Measurements from ENCODE around the gene SCIN.

DNA sequence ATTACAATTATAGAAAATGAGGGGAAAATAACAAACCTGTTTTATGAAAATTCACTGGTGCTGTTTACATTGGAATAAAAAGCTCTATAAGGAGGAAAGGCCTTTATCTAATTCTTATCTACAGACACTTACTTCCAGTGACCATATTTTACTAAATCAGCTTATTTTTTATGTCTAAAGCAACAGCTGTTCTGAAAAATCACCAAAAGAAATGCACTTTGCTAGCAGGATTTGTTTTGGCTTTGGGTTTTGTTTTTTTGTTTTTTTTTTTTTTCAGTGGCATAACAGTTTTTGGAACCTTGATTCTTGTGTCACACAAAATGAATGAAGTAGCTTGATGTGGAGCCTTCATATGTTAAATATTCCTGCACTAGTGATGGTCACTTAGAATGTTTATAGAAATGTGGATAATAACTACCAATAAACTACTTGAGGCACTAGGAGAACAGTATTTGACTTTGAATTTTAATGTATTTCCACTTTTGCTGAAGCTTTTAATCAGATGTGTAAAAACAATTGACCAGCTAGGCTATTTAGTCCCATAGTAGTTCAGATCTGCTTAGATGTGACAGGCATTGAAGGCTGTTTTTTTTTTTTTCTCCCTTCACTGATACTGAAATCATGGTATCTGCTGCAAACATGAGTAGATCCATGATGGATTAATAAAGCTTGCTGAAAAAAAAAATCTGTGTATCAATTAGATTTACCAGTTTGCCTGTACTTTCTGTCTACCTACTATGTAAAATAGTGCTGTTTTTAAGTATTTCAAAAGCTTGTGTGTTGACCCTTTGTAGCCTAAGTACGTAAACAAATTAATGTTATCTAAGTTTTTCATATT, 119.7 kb downstream of the SCIN start:
- TF ChIP-seq, protein P1, sequence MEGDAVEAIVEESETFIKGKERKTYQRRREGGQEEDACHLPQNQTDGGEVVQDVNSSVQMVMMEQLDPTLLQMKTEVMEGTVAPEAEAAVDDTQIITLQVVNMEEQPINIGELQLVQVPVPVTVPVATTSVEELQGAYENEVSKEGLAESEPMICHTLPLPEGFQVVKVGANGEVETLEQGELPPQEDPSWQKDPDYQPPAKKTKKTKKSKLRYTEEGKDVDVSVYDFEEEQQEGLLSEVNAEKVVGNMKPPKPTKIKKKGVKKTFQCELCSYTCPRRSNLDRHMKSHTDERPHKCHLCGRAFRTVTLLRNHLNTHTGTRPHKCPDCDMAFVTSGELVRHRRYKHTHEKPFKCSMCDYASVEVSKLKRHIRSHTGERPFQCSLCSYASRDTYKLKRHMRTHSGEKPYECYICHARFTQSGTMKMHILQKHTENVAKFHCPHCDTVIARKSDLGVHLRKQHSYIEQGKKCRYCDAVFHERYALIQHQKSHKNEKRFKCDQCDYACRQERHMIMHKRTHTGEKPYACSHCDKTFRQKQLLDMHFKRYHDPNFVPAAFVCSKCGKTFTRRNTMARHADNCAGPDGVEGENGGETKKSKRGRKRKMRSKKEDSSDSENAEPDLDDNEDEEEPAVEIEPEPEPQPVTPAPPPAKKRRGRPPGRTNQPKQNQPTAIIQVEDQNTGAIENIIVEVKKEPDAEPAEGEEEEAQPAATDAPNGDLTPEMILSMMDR (IDR thresholded peaks at IDR 0.05): no peak
- no peak for TF ChIP-seq EZH2 (IDR thresholded peaks at IDR 0.05; ENCODE audit: borderline replicate concordance, insufficient read depth, low read depth, low read length, poor library complexity, severe bottlenecking)
